ENCODE data around the gene FAM171A1.

- TF ChIP-seq EZH2 (IDR thresholded peaks at IDR 0.05; ENCODE audit: borderline replicate concordance, low read depth, low read length, poor library complexity, severe bottlenecking) (no peak), CTCF (conservative IDR thresholded peaks at IDR 0.05; ENCODE audit: low read depth, low read length) (no peak)
These were observed 44.9 kb upstream of the FAM171A1 start for GRCh38 chr10:15416034-15416433.
